ENCODE results near the gene REP15.

Gene REP15

DNA sequence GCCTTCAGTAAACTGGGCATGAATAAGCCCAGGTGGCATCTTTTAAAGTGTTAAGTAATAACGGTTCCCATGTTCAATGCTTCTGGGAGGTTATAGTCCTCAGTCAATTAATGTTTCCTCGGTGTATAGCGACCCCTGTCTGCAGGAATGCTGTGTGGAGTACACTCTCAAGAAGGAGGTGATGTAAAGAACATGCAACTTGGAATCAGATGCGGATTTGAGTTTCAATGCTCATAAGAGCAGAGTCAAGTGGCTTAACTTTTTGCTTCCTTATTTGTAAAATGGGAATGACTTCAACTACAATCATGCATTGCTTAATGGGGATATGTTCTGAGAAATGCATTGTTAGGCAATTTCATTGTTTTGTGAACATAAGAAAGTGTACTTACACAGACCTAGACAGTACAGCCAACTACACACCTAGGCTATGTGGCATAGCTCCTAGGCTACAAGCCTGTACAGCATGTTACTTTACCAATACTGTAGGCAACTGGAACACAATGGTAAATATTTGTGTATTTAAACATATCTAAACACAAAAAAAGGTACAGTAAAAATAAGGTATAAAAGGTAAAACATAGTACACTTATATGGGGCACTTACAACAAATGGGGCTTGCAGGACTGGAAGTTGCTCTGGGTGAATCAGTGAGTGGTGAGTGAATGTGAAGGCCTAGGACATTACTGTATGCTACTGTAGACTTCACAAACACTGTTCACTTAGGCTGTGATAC, 7.6 kb downstream of the REP15 start:
- H3K36me3 Mint-ChIP-seq (ENCODE audit: low read depth): no peaks in the 10 kb centered on the region

DNA sequence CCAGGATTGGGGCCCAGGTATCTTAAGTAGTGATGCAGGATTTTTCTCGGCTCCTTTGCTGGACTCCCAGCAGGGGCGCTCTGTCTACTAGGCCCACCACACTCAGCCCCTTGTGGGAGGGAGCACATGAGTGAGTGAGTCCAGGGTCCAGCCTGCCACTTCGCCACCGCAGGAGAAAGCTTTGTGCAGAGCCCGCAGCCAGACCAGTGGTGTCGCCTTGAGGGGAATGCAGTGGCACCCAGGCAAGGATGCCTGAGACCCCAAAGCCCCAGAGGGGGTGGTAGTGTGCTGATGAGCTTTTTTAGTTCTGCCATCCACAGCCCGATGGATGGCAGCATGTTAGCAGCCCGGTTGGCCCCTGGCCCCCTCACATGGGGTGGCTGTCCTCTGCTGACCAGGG, 9.0 kb downstream of the REP15 start:
- Mint-ChIP-seq H3K27me3 (ENCODE audit: low read depth) (no peaks in the 10 kb centered on the region), H3K4me1 (peaks cover 3% of the 10 kb centered on the region), H3K9me3 (no peaks in the 10 kb centered on the region), H3K36me3 (ENCODE audit: low read depth) (no peaks in the 10 kb centered on the region), H3K4me3 (no peak overlapping the region), H3K27ac (no peak overlapping the region)
- TF ChIP-seq, protein P1, sequence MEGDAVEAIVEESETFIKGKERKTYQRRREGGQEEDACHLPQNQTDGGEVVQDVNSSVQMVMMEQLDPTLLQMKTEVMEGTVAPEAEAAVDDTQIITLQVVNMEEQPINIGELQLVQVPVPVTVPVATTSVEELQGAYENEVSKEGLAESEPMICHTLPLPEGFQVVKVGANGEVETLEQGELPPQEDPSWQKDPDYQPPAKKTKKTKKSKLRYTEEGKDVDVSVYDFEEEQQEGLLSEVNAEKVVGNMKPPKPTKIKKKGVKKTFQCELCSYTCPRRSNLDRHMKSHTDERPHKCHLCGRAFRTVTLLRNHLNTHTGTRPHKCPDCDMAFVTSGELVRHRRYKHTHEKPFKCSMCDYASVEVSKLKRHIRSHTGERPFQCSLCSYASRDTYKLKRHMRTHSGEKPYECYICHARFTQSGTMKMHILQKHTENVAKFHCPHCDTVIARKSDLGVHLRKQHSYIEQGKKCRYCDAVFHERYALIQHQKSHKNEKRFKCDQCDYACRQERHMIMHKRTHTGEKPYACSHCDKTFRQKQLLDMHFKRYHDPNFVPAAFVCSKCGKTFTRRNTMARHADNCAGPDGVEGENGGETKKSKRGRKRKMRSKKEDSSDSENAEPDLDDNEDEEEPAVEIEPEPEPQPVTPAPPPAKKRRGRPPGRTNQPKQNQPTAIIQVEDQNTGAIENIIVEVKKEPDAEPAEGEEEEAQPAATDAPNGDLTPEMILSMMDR (IDR thresholded peaks at IDR 0.05; ENCODE audit: unreplicated experiment in 3 of 3): no peak

More for the DNA sequence above, 7.6 kb downstream of the REP15 start:
- no peaks in the 10 kb centered on the region for H3K9me3 Mint-ChIP-seq
- TF ChIP-seq, protein P1 (IDR thresholded peaks at IDR 0.05; ENCODE audit: unreplicated experiment in 3 of 3): peak; percentile 72 to 86 (median 79)
- H3K27ac Mint-ChIP-seq: no peak overlapping the region
- H3K27me3 Mint-ChIP-seq (ENCODE audit: low read depth): no peaks in the 10 kb centered on the region
- H3K4me1 Mint-ChIP-seq: no peaks in the 10 kb centered on the region
- H3K4me3 Mint-ChIP-seq: no peak overlapping the region

DNA sequence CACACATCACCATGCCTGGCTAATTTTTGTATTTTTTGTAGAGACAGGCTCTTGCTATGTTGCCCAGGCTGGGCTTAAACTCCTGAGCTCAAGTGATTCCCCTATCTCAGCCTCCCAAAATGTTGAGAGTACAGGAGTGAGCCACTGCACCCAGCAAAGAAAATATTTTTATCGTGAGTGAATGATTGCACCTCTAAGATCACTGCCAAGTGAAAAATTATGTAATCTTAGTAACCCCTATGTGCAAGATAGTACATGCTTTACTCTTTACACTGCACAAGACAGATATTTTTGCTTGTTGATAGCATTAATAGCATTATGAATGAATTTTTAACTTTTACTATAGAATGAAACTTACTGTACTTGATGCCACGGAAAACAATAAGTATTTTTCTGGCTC, 11.0 kb downstream of the REP15 start:
- H3K27me3 Mint-ChIP-seq (ENCODE audit: low read depth): no peaks in the 10 kb centered on the region
- peaks cover 18% of the 10 kb centered on the region for H3K4me1 Mint-ChIP-seq
- peaks cover under 1% of the 10 kb centered on the region for H3K36me3 Mint-ChIP-seq (ENCODE audit: low read depth)
- peak overlapping the region in 2 of 3 experiments; percentile 15 to 21 for H3K4me3 Mint-ChIP-seq
- no peaks in the 10 kb centered on the region for H3K9me3 Mint-ChIP-seq
- TF ChIP-seq, protein P1 (IDR thresholded peaks at IDR 0.05; ENCODE audit: unreplicated experiment in 3 of 3): no peak
- no peak overlapping the region for H3K27ac Mint-ChIP-seq

DNA sequence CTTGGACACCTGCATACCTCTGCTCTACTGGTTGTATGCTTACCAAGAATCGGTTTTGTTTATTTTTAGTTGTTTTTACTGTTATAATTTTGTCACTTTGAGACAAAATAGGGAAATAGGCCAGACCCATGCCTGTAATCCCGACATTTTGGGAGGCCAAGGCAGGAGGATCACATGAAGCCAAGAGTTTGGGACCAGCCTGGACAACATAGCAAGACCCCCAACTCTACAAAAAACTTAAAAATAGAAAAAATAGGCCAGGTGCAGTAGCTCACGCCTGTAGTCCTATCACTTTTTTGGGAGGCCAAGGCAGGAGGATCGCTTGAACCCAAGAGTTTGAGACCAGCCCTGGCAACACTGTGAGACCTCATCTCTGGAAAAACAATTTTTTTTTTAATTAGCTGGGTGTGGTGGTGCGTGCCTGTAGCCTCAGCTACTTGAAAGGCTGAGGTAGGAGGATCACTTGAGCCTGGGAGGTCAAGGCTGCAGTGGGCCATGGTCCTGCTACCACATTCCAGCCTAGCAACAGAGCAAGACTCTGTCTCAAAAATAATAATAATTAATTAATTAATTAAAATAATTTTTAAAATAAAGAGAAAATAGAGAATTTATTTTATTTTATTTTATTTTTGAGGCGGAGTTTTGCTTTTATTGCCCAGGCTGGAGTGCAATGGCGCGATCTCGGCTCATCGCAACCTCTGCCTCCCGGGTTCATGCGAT, 13.1 kb downstream of the REP15 start:
- peaks cover 18% of the 10 kb centered on the region for H3K36me3 Mint-ChIP-seq (ENCODE audit: low read depth)
- H3K27me3 Mint-ChIP-seq (ENCODE audit: low read depth): no peaks in the 10 kb centered on the region
- TF ChIP-seq, protein P1 (IDR thresholded peaks at IDR 0.05; ENCODE audit: unreplicated experiment in 3 of 3): no peak
- H3K4me1 Mint-ChIP-seq: peaks cover 25% of the 10 kb centered on the region
- H3K27ac Mint-ChIP-seq: no peak overlapping the region
- H3K4me3 Mint-ChIP-seq: peak overlapping the region in 2 of 3 experiments; percentile 59 to 64
- no peaks in the 10 kb centered on the region for H3K9me3 Mint-ChIP-seq

DNA sequence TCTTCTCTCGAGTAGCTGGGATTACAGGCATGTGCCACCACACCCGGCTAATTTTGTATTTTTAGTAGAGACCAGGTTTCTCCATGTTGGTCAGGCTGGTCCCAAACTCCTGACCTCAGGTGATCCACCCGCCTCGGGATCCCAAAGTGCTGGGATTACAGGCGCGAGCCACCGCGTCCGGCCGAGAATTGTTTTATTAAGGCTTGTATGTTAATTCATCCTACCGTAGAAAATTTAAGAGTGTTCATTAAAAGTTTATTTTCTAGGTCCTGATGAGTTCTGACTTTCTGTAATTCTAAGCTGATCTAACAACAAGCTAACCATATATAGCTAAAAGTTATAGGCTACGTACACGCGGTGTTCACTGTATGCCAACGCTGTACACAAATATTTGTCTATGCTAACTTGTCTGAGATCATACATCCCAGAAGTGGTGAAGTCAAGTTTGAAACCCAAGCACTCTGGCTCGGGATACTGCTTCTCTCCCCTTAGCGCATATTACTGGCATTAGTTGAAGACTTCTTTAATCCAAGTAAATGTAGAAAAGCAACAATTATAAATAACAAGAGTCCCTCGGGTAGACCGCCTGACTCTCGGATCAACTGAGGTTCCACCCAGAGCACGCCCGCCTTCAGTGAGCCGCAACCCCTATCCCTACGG, 13.8 kb downstream of the REP15 start:
- Mint-ChIP-seq H3K27me3 (ENCODE audit: low read depth) (no peaks in the 10 kb centered on the region), H3K9me3 (no peaks in the 10 kb centered on the region), H3K4me1 (peaks cover 25% of the 10 kb centered on the region), H3K27ac (peak overlapping the region; percentile 96 to 98 (median 97)), H3K4me3 (peak overlapping the region; percentile 93 to 97 (median 94)), H3K36me3 (ENCODE audit: low read depth) (peaks cover 18% of the 10 kb centered on the region)
- TF ChIP-seq, protein P1 (IDR thresholded peaks at IDR 0.05; ENCODE audit: unreplicated experiment in 3 of 3): no peak
